GM08714 (cell line): ENCODE measurements around the gene SELENOM.

Experiments
- H3K4me3 ChIP-seq: fragments of 200-500 bp; sonication (Bioruptor generic); 2 replicates; pipeline ENCODE4 v1.5.1; 2014; ENCODE audit warnings: mild to moderate bottlenecking, low read length, inconsistent platforms
- ZNF274 ChIP-seq: IDR thresholded peaks from 2 replicates; pipeline ENCODE4 v1.6.1; 2012; ENCODE audit warnings: mild to moderate bottlenecking, low read depth, low read length

The SELENOM gene

DNA sequence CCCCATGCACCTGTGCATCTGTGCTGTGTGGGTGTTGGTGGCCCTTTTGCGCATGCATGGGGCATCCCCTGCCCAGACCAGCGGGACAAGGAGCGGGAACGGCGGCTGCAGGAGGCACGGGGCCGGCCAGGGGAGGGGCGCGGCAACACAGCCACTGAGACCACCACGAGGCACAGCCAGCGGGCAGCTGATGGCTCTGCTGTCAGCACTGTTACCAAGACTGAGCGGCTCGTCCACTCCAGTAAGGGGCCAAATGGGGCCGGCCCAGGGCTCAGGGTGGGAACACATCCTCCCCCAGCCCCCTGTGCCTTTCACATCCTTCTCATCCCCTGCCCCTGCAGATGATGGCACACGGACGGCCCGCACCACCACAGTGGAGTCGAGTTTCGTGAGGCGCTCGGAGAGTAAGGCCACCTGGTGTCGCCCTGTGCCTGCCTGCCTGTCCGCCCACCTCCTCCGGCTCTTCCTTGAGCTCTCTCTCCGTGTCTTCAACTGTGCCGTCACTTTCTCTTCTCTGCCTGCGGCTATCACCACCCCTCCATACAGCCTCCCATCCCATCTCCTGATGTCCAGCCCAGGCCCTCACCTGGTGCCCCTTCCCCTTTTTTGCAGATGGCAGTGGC is 10.6 kb downstream of the SELENOM start:
- H3K4me3 ChIP-seq: no peak overlapping the region
- TF ChIP-seq ZNF274: no peak

- TF ChIP-seq ZNF274: no peak
- H3K4me3 ChIP-seq: no peak overlapping the region
Observed at GRCh38 chr22:31095637-31096249, 11.6 kb downstream of the SELENOM start.

- no peak for TF ChIP-seq ZNF274
- H3K4me3 ChIP-seq: no peak overlapping the region
Observed at GRCh38 chr22:31094741-31095140, 12.6 kb downstream of the SELENOM start.

DNA sequence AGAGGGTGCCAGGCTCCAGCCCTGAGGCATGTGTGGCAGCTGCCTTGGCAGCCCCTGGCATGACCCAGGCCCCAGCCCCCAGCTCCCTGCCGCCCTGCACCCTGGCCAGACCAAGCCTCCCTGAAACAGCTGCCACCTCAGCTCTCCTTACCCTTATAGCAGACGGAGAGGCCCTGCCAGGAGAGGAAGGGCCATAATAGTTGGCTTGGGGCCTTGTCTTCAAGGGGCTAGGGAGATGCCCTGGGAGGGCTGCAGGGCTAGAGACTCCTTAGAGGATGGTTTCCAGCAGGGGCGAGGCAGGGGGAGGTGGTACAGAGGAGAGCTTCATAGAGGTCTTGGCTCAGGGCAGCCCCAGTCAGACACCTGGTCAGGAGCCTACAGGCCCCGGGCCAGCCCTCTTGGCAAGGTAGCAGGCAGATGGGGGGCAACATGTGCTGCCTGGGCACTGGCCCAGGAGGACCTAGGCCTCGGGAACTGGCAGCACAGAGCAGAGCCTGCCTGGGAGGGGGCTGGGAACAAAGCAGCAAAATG is 13.3 kb downstream of the SELENOM start:
- TF ChIP-seq ZNF274: no peak
- no peak overlapping the region for H3K4me3 ChIP-seq

DNA sequence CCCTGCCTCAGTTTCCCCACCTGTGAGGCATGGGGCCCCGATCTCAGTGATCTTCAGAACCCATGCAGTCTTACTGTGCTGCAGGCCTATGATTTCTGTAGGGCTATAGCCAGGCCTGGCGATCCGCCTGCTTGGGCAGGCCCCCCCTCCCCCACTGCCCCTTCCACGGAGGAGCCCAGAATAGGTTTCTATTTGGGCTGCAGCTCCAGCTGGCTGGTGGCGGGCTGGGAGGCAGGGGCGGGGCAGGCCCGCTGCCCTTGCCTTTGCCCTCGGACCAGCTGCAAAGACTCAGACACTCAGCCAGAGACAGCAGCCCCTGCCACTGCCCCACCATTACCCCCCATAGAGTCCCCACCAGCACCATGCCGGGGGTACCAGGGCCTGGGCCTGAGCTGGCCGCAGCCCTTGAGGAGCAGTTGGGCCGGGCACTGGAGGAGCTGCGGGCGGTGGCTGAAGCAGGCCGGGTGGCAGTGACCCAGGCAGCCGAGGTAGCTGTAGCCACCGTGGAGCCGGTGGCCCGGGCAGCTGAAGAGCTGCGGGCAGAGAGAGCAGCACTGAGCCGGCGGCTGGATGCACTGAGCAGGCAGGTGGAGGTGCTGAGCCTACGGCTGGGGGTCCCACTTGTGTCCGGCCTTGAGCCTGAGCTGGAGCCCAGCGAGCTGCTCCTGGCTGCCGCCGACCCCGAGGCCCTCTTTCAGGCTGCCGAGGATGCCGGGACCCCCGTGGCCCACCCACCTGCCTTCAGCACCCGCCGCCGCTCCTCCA is 14.1 kb downstream of the SELENOM start:
- no peak overlapping the region for H3K4me3 ChIP-seq
- TF ChIP-seq ZNF274: no peak

DNA sequence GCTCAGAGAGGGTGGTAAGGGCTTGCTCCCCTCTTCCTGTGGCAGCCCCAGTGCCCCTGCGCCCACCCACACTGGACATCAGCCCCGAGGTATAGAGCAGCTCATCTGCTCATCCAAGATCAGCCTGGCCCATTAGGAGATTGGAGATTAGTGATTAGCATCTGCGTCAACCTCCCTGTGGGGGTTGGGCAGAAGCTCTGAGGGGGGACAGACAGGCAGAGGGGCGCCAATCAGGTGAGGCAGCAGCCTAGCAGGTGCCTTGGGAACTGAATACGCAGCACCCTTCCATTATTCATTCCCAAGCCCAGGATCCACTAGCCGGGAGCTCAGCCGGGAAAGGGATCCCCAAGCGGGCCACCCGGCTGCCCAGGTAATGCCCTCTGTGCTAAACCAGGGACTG is 15.2 kb downstream of the SELENOM start:
- no peak for TF ChIP-seq ZNF274

DNA sequence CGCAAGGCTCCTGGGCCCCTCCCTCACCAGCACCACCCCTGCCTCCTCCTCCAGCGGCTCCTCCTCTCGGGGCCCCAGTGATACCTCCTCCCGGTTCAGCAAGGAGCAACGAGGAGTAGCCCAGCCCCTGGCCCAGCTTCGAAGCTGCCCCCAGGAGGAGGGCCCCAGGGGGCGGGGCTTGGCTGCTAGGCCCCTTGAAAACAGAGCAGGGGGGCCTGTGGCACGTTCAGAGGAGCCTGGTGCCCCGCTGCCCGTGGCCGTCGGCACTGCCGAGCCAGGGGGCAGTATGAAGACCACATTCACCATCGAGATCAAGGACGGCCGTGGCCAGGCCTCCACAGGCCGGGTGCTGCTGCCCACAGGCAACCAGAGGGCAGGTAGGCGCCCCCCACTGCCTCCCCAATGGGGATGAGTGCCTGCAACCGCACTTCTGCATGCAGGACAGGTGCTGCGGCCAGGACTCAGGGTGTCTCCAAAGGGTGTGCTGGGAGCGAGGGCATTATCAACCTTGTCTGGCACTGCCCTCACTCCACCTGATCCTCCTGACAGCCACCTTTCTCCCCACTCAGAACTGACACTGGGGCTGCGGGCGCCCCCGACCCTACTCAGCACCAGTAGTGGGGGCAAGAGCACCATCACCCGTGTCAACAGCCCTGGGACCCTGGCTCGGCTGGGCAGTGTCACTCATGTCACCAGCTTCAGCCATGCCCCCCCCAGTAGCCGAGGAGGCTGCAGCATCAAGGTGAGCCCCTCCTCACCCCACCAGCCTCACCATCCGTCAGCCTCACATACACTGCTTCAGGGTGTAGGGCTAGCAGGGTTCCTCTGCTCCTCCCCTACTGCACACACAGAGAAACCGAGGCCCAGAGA is 16.0 kb downstream of the SELENOM start:
- no peak overlapping the region for H3K4me3 ChIP-seq
- TF ChIP-seq ZNF274: no peak

More for the DNA sequence above, 15.2 kb downstream of the SELENOM start:
- H3K4me3 ChIP-seq: no peak overlapping the region

DNA sequence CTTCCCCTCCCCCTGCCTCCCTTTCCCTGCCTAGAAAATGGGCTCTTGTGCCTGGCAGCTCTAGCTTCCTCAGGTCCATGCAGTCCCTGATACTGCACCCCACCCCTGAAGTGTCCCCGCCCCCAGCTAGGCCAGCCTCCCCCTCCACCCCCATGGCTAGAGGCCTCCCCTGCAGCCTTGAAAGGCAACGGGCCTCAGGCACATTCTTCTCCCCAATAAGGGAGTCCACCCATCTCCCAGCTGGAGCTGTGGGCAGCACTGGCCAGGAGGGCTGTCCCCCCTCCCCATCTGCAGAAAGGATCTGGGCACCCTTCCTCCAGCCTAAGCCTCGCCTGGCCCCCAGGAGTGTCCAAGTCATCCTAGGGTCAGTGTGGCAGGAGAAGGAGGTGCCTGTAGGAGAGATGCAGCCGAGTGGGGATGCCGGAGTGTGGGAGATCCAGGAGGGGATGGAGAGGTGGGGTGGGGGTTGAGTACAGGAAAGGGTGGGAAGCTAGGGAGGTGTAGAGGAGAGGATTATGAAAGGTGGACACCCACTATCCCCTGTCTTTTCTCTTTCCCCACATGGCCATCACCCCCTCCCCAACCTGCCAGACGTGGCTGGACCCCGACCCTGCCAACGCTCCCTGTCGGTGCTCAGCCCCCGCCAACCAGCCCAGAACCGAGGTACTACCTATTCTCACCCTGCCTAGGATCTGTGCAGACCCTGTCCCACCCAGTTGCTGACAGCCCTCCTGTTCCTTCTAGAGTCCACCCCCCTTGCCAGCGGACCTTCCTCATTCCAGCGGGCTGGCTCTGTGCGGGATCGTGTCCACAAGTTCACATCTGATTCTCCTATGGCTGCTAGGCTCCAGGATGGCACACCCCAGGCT is 16.9 kb downstream of the SELENOM start:
- TF ChIP-seq ZNF274: no peak
- no peak overlapping the region for H3K4me3 ChIP-seq

GRCh38 chr22:31089160-31090100 is 17.9 kb downstream of the SELENOM start:
- TF ChIP-seq ZNF274: no peak
- no peak overlapping the region for H3K4me3 ChIP-seq

- TF ChIP-seq ZNF274: no peak
- no peak overlapping the region for H3K4me3 ChIP-seq
Observed at GRCh38 chr22:31088233-31088986, 19.0 kb downstream of the SELENOM start.

GRCh38 chr22:31087744-31088215 is 19.6 kb downstream of the SELENOM start:
- no peak for TF ChIP-seq ZNF274
- H3K4me3 ChIP-seq: no peak overlapping the region

DNA sequence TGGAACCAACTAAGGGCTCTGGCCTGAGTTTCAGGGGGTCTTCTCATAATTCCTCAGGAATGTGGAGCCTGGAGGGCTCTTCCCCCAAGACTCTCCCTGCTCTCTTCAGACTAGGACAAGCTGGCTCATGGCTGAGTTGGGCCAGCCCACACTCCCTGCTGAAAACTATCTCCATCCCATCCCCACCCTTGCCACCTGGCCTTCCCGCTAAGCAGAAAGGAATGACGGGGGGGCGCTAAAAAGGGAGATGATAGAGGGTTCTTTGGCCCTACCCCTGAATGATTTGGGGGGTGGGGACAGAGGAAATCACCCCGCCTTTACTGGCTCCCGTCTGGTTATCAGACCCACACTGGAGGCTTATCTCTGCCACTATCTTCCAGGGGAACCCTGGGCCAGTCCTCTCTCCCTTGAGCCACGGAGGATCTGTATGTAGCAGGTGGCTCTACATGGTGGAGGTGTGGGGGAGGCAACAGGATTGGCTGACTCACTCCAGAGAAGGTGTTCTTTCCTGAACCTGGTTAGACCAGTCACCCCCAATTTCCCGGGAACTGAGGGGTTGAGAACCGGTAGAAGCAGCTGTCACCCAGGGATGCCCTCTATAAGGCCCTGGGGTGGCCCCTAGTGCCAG is 20.6 kb downstream of the SELENOM start:
- no peak overlapping the region for H3K4me3 ChIP-seq
- TF ChIP-seq ZNF274: no peak
